GM10266 (cell line): ENCODE data around the gene PHLPP2.
A peak's percentile ranks its signal among the peaks of the same experiment; 100 is the strongest.

Experiments
- DNase-seq: peaks from one replicate; pipeline ENCODE4 v3.0.0; 2012; ENCODE audit errors: extremely low spot score
- TF ChIP-seq, protein P1 (sequence below): IDR thresholded peaks from 2 replicates; pipeline ENCODE4 v1.5.1; 2012; ENCODE audit warnings: mild to moderate bottlenecking, low read depth; ENCODE audit not compliant: control insufficient read depth, insufficient read depth; ENCODE audit errors: missing control alignments

The PHLPP2 gene

DNA sequence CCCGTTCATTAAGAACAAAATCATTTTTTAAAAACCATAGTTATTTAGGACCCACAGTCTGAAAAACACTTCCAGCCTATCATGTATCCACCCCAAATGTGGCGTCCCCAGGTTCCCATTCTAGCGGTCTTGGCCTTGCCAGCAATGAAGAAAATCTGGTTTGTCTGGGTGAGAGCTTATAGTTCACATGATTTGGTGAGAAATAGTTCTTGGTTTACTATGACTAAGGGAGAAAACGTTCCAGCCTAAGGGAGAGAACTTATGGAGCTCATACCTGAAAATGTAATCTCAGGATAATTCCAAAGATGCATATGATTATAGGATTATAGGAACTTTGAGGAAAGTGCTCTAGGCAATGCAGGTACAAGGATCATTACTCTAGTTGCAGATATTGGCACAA lies 93.7 kb downstream of the PHLPP2 start:
- DNase-seq, result no peak
- TF ChIP-seq, protein P1, sequence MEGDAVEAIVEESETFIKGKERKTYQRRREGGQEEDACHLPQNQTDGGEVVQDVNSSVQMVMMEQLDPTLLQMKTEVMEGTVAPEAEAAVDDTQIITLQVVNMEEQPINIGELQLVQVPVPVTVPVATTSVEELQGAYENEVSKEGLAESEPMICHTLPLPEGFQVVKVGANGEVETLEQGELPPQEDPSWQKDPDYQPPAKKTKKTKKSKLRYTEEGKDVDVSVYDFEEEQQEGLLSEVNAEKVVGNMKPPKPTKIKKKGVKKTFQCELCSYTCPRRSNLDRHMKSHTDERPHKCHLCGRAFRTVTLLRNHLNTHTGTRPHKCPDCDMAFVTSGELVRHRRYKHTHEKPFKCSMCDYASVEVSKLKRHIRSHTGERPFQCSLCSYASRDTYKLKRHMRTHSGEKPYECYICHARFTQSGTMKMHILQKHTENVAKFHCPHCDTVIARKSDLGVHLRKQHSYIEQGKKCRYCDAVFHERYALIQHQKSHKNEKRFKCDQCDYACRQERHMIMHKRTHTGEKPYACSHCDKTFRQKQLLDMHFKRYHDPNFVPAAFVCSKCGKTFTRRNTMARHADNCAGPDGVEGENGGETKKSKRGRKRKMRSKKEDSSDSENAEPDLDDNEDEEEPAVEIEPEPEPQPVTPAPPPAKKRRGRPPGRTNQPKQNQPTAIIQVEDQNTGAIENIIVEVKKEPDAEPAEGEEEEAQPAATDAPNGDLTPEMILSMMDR, result no peak

DNA sequence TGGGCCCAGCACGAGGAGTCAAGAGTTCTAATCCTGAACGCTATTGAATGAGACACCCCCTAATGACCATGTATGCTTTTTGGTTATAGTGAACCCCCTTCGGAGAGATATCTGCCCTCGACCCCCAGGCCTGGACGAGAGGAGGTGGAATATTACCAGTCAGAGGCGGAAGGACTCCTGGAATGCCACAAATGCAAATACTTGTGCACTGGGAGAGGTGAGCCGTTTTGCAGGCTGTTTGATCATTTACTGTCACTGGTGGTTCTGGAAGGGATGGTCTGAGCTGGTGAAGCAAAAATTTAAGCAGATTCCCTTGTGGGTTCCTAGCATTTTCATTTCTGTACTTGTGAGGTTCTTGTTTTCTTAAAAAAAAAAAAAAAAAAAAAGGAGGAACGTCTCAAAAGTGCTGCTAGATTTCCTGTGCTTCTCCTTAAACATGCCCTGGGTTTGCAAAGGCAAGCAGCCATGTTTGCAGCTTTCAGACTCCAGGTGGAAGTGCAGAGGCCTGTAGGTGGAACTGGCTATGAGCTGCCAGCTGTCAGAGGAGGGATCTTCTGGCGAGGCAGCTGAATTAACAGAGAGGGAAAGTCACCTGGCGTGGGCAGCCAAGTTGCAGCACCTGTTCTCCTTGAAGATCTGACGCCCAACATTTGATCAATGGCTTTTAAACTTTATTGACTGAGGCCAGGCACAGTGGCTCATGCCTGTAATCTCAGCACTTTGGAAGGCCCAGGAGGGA lies 95.1 kb downstream of the PHLPP2 start:
- TF ChIP-seq, protein P1, result no peak
- no peak for DNase-seq

DNA sequence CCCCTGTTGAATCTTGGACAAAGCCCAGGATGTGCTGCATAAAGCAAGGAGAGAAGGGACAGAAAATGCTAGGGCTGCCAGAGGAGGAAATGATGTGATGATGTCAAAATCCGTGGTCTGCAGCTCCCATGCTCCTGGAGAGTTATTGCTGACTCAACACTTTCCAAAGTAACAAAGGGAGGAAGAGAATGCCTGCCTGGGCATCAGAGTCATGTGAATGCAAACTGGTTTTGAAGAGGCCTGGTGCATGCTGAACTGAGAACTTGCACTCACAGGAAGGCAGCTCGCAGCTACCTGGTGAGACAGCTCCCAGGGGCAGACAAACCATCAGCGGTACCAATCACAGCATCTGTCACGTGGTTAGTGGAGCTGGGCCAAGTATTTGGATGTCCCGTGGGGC lies 95.7 kb downstream of the PHLPP2 start:
- DNase-seq, result no peak
- TF ChIP-seq, protein P1, result no peak

DNA sequence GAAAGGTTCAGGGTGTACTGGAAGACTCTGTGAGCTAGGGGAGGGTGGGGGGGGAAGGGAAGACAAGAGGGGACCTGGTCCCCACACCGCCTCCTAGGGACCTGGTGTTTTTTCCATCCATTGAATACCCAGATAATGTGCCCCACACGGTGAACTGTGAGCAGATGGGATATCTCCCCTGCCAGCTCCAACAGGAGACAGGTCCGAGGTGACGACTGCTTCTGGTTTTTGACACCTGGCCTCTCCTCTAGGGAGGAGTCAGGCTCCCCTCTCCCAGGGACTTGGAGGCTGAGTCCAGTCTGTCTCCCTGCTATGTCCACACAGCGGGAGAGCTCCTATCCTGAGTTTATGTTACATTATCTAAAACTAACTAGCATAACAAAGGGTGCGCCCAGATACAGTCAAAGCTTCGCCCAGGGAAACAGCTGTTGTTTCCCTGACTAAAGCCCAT lies 96.7 kb downstream of the PHLPP2 start:
- TF ChIP-seq, protein P1, result no peak
- no peak for DNase-seq

DNA sequence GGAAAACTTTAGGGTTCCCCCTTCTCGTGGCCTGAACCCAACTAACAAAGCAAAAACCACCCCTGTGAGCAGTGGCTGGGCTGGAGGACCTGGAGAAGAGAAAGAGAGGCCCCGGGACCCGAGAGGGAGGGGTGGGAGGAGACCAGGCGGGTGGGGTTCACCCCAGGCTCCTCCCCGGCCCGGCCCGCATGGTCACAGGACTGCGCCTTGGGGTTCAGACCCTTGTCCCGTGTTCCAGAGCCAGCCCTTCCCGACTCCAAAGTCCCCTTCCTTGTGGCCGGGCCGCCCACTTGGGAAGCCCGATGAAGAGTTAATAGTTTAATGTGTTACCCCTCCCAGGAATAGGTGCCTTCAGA lies 97.7 kb downstream of the PHLPP2 start:
- TF ChIP-seq, protein P1, result no peak
- peak; percentile 47 for DNase-seq

DNA sequence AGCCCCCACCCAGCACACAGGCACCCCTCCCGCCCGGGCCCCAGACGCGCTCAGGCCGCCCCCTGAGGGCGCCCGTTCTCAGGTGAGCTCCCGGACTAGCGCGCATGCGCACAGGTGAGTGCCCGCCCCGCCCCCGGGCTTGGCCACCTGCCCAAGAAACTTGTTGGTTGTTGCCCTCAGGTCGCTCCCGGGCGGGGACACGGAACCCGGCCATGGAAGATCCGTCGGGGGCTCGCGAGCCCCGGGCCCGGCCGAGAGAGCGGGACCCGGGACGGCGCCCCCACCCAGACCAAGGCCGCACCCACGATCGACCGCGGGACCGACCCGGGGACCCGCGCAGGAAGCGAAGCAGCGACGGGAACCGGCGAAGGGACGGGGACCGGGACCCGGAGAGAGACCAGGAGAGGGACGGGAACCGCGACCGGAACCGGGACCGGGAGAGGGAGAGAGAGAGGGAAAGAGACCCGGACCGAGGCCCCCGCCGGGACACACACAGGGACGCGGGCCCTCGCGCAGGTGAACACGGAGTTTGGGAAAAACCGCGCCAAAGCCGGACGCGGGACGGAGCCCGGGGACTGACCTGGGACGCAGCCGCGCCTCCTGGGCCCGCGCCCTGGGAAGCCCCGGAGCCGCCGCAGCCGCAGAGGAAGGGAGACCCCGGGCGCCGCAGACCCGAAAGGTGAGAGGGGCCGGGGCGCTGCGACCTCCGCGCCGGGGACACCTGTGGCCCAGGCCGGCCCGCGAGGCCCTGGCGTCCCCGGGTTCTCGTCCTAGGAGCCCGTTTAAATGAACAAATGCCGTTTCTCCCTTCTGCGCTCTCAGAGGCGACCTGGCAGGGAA lies 98.3 kb downstream of the PHLPP2 start, which contains the start of gene MARVELD3:
TSS of gene MARVELD3 (plus strand) at position 167 of the 840 bp plus-strand sequence. CDS start at position 213, 46 bp downstream.
- TF ChIP-seq, protein P1, result no peak
- peak; percentile 43 for DNase-seq
